Gastrocnemius medialis (tissue), 4 donors: ENCODE results near the gene TMEM139. TPM values are rescaled to one million over a fixed set of nuclear protein-coding genes. Genes with fewer than 3 reads are reported as not detected.
A peak's percentile ranks its signal among the peaks of the same experiment; 100 is the strongest.
"Not testable (repeated sequence)": the region's sequence is repeated elsewhere in the genome, so short reads cannot be mapped to it uniquely, and the experiment has no call there.

Source experiments
- ATAC-seq, 2 donors: fragments of 150-250 bp; one replicate each; pipeline ENCODE4 v1.9.1; 2016
- DNase-seq, 2 donors: peaks; one replicate each; pipeline ENCODE4 v3.0.0-alpha.2; 2019
- H3K27ac ChIP-seq, 4 donors: fragments of 200-600 bp; sonication (generic); 1 replicate in 1 of 4; 2 replicates in 3 of 4; pipeline ENCODE4 v1.5.1; 2016 to 2018; ENCODE audit warnings: mild to moderate bottlenecking in 2 of 4, moderate library complexity in 1 of 4
- H3K27me3 ChIP-seq, 3 donors: fragments of 200-600 bp; sonication (generic) in 2 of 3; 1 replicate in 1 of 3; 2 replicates in 2 of 3; pipeline versions ENCODE4 v1.5.1 to v1.6.0; 2016 to 2019; ENCODE audit warnings: mild to moderate bottlenecking in 1 of 3, moderate library complexity in 1 of 3
- H3K36me3 ChIP-seq, 2 donors: fragments of 200-600 bp; sonication (generic) in 1 of 2; one replicate each; pipeline ENCODE4 v1.5.1; 2017 to 2018
- H3K4me1 ChIP-seq, 2 donors: fragments of 200-600 bp; sonication (generic) in 1 of 2; one replicate each; pipeline ENCODE4 v1.5.1; 2016 to 2017; ENCODE audit warnings: mild to moderate bottlenecking in 2 of 2
- H3K4me3 ChIP-seq, 4 donors: fragments of 200-600 bp; sonication (generic) in 3 of 4; 1 replicate in 1 of 4; 2 replicates in 3 of 4; pipeline ENCODE4 v1.5.1; 2016 to 2019; ENCODE audit warnings: mild to moderate bottlenecking in 2 of 4
- H3K9me3 ChIP-seq, 3 donors: fragments of 200-600 bp; sonication (generic) in 2 of 3; 1 replicate in 1 of 3; 2 replicates in 2 of 3; pipeline ENCODE4 v1.5.1; 2016 to 2019
- CTCF ChIP-seq, 5 experiments: fragments of 450-650 bp in 3 of 5; fragments of 200-600 bp in 2 of 5; sonication (generic) in 2 of 5; IDR thresholded peaks in 4 of 5; conservative IDR thresholded peaks in 1 of 5; 1 replicate in 4 of 5; 2 replicates in 1 of 5; pipeline ENCODE4 v1.5.1; 2016 to 2019; ENCODE audit warnings: antibody characterized with exemption in 5 of 5, mild to moderate bottlenecking in 3 of 5, moderate library complexity in 3 of 5
- POLR2A ChIP-seq, 2 donors: fragments of 450-650 bp; IDR thresholded peaks; one replicate each; pipeline ENCODE4 v1.6.1; 2017; ENCODE audit warnings: antibody characterized with exemption in 2 of 2, mild to moderate bottlenecking in 2 of 2, moderate library complexity in 2 of 2
- in situ Hi-C, 4 donors: fragments of 200-750 bp; cut with MboI; loops; one replicate each; pipeline versions ENCODE4 v1.15.0 to v1.8.0; 2017; ENCODE audit warnings: low sequenced_read_pairs in 4 of 4
- intact Hi-C: fragments of 100-400 bp; cut with DNase I; formaldehyde crosslinking; loops from one replicate; pipeline ENCODE4 v1.15.1; 2023; ENCODE audit warnings: low total_unique reads
- total RNA-seq, 4 donors: library from RNA; depleted of rRNA; stranded (reverse); fragments of >200 nt; gene quantifications; one replicate each; pipeline versions ENCODE4 v1.1.0 to v1.2.3, GENCODE V29; 2016

TMEM139 gene
- total RNA-seq, 4 donors from 2014 or later = not detected

DNA sequence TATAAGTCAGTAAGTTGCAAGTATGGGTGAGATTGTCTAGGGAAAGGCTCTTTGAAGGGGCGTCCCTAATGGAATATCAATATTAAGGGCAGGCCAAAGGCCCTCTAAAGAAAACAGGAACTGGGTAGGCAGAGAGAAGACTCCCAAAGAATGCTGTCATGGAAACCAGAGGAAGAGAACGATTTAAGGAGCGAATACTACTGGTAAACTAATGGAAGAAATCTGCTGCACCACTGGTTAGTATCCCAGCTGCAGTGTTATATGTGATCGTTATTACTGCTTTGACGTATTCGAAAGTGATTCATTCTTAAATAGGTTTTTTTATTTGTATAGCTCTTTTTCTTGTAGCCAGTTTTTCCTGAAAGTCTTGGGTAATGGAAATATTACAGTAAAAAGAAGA, 4.7 kb downstream of the TMEM139 start:
- H3K9me3 ChIP-seq = no peaks in the 10 kb centered on the region
- peak overlapping the region; percentile 74 to 91 (median 88) for H3K27ac ChIP-seq
- DNase-seq (no peak), ATAC-seq (no peak)
- H3K27me3 ChIP-seq = no peaks in the 10 kb centered on the region
- TF ChIP-seq POLR2A (IDR thresholded peaks at IDR 0.05) (no peak), CTCF (IDR thresholded peaks at IDR 0.05 in 4 of 5, conservative IDR thresholded peaks at IDR 0.05 in 1 of 5) (no peak)
- H3K36me3 ChIP-seq = peaks cover 0 to 27% of the 10 kb centered on the region in 2 donors
- intact Hi-C loops (loop anchor here (2.0 kb wide), 1 partner anchor 91 kb away; the partner anchor contains the start of gene ZYX), in situ Hi-C loops (loop anchor here in 1 of 4 donors (25.0 kb wide), 1 partner anchor 598 kb away; no protein-coding TSS in a partner anchor)
- H3K4me3 ChIP-seq = peak overlapping the region; percentile 79 to 93 (median 86)
- H3K4me1 ChIP-seq = peaks cover 25 to 26% of the 10 kb centered on the region in 2 donors

DNA sequence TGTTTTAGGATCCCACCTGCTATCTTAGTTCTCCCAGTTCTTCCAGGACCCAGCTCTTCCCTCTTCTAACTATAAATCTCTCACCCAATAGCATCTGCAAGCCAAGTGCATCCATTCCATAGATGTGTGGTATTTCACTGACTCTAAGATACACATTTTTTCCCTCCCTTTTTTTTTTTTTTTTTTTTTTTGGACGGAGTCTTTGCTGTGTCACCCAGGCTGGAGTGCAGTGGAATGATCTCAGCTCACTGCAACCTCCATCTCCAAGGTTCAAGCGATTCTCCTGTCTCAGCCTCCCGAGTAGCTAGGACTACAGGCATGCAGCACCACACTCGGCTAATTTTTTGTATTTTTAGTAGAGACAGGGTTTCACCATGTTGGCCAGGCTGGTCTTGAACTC, 5.1 kb downstream of the TMEM139 start:
- H3K4me1 ChIP-seq = peaks cover 25 to 26% of the 10 kb centered on the region in 2 donors
- in situ Hi-C loops = loop anchor here in 1 of 4 donors (25.0 kb wide), 1 partner anchor 597 kb away; no protein-coding TSS in a partner anchor
- peaks cover 0 to 32% of the 10 kb centered on the region in 2 donors for H3K36me3 ChIP-seq
- H3K27ac ChIP-seq = peak overlapping the region in 1 of 4 donors; percentile 91
- peak overlapping the region in 1 of 4 donors; percentile 91 for H3K4me3 ChIP-seq
- not testable (repeated sequence) for H3K9me3 ChIP-seq, DNase-seq, H3K27me3 ChIP-seq, ATAC-seq
- intact Hi-C loops = loop anchor here (2.0 kb wide), 1 partner anchor 91 kb away; the partner anchor contains the start of gene ZYX

DNA sequence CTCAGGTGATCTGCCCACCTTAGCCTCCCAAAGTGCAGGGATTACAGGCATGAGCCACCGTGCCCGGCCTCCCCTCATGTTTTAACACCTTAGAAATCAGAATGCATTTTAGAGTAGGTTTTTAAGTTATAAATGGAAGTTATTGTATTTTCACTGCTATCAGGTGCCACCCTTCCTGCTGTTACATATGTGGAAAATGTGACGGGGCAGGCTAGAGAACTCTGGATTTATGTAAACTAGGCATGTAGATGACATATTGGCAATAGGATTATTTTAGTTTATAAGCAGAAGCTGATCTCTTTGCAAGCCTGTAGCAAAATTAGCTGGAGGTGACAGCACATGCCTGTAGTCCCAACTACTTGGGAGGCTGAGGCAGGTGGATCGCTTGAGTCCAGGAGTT, 5.5 kb downstream of the TMEM139 start:
- DNase-seq = no peak
- Histone ChIP-seq H3K27ac (no peak overlapping the region), H3K4me3 (no peak overlapping the region), H3K9me3 (no peaks in the 10 kb centered on the region), H3K36me3 (peaks cover 0 to 36% of the 10 kb centered on the region in 2 donors), H3K27me3 (no peaks in the 10 kb centered on the region), H3K4me1 (peaks cover 25 to 26% of the 10 kb centered on the region in 2 donors)
- ATAC-seq = no peak
- TF ChIP-seq POLR2A (IDR thresholded peaks at IDR 0.05) (no peak), CTCF (IDR thresholded peaks at IDR 0.05 in 4 of 5, conservative IDR thresholded peaks at IDR 0.05 in 1 of 5) (no peak)
- in situ Hi-C loops (loop anchor here in 1 of 4 donors (25.0 kb wide), 1 partner anchor 597 kb away; no protein-coding TSS in a partner anchor), intact Hi-C loops (no loop called here)

GRCh38 chr7:143292876-143293275, 8.1 kb downstream of the TMEM139 start:
- intact Hi-C loops (no loop called here), in situ Hi-C loops (loop anchor here in 1 of 4 donors (25.0 kb wide), 1 partner anchor 594 kb away; no protein-coding TSS in a partner anchor)
- DNase-seq (no peak), ATAC-seq (no peak)
- no peak overlapping the region for H3K27ac ChIP-seq
- TF ChIP-seq POLR2A (IDR thresholded peaks at IDR 0.05) (no peak), CTCF (IDR thresholded peaks at IDR 0.05 in 4 of 5, conservative IDR thresholded peaks at IDR 0.05 in 1 of 5) (no peak)
- no peaks in the 10 kb centered on the region for H3K9me3 ChIP-seq
- H3K36me3 ChIP-seq = peaks cover 0 to 43% of the 10 kb centered on the region in 2 donors
- no peak overlapping the region for H3K4me3 ChIP-seq
- peaks cover 22 to 33% of the 10 kb centered on the region in 2 donors for H3K4me1 ChIP-seq
- no peaks in the 10 kb centered on the region for H3K27me3 ChIP-seq

GRCh38 chr7:143295870-143296269, 11.1 kb downstream of the TMEM139 start:
- ATAC-seq (no peak), DNase-seq (no peak)
- no peaks in the 10 kb centered on the region for H3K9me3 ChIP-seq
- H3K36me3 ChIP-seq = peaks cover 0 to 62% of the 10 kb centered on the region in 2 donors
- H3K4me3 ChIP-seq = no peak overlapping the region
- in situ Hi-C loops (loop anchor here in 2 of 4 donors (5.0 to 25.0 kb wide), 2 partner anchors 44 to 591 kb away; no protein-coding TSS in a partner anchor), intact Hi-C loops (no loop called here)
- no peaks in the 10 kb centered on the region for H3K27me3 ChIP-seq
- H3K27ac ChIP-seq = no peak overlapping the region
- H3K4me1 ChIP-seq = peaks cover 0 to 19% of the 10 kb centered on the region in 2 donors
- TF ChIP-seq POLR2A (IDR thresholded peaks at IDR 0.05) (no peak), CTCF (IDR thresholded peaks at IDR 0.05 in 4 of 5, conservative IDR thresholded peaks at IDR 0.05 in 1 of 5) (no peak)
